Thyroid gland (tissue), 4 donors: Measurements from ENCODE around the gene DNTT.

ENCODE experiments used
- CTCF ChIP-seq, 6 experiments: fragments of 200-600 bp in 3 of 6; fragments of 450-650 bp in 3 of 6; sonication (generic) in 3 of 6; IDR thresholded peaks; one replicate each; pipeline ENCODE4 v1.5.1; 2016 to 2019; ENCODE audit warnings: antibody characterized with exemption in 6 of 6, mild to moderate bottlenecking in 2 of 6, inconsistent platforms in 1 of 6, moderate library complexity in 1 of 6
- POLR2A ChIP-seq, 2 donors: fragments of 450-650 bp; IDR thresholded peaks; one replicate each; pipeline ENCODE4 v1.6.1; 2017; ENCODE audit warnings: antibody characterized with exemption in 2 of 2, mild to moderate bottlenecking in 2 of 2, moderate library complexity in 1 of 2

GRCh38 chr10:96261930-96262329, 42.3 kb upstream of the DNTT start:
- TF ChIP-seq CTCF (IDR thresholded peaks at IDR 0.05) = no peak
- TF ChIP-seq POLR2A (IDR thresholded peaks at IDR 0.05) = no peak
